Mesenchymal stem cell (in vitro differentiated cells and primary cell): Measurements from ENCODE around the gene BSDC1.

Experiments
- DNase-seq: peaks from one replicate; pipeline ENCODE4 v3.0.0-alpha.2; 2013
- H2AFZ ChIP-seq: one replicate; pipeline ENCODE4 v1.6.1; 2013; ENCODE audit warnings: low read depth, mild to moderate bottlenecking, control low read depth, inconsistent platforms, low read length, moderate library complexity
- H2AK5ac ChIP-seq: 2 replicates; pipeline ENCODE4 v1.6.1; 2013; ENCODE audit warnings: low read length, moderate library complexity, mild to moderate bottlenecking, inconsistent platforms; ENCODE audit not compliant: severe bottlenecking
- H2BK120ac ChIP-seq: one replicate; pipeline ENCODE4 v1.6.1; 2013; ENCODE audit warnings: low read depth, mild to moderate bottlenecking, inconsistent platforms, low read length, moderate library complexity
- H2BK12ac ChIP-seq, 2 experiments: one replicate each; pipeline ENCODE4 v1.6.1; 2013; ENCODE audit warnings: inconsistent platforms in 2 of 2, low read length in 2 of 2, mild to moderate bottlenecking in 2 of 2, moderate library complexity in 2 of 2, control low read depth in 1 of 2
- H2BK15ac ChIP-seq: one replicate; pipeline ENCODE4 v1.6.1; 2013; ENCODE audit warnings: mild to moderate bottlenecking, low read depth, inconsistent platforms; ENCODE audit not compliant: poor library complexity, severe bottlenecking
- H2BK5ac ChIP-seq: 2 replicates; pipeline ENCODE4 v1.6.1; 2013; ENCODE audit warnings: low read depth, mild to moderate bottlenecking, low read length, control low read depth, inconsistent platforms; ENCODE audit not compliant: poor library complexity, severe bottlenecking
- H3K14ac ChIP-seq, 2 experiments: one replicate each; pipeline ENCODE4 v1.6.1; 2013; ENCODE audit warnings: inconsistent platforms in 2 of 2, low read length in 2 of 2, control low read depth in 1 of 2, mild to moderate bottlenecking in 1 of 2, moderate library complexity in 1 of 2
- H3K18ac ChIP-seq, 2 experiments: one replicate each; pipeline ENCODE4 v1.6.1; 2013; ENCODE audit warnings: inconsistent platforms in 2 of 2, low read length in 2 of 2, control low read depth in 1 of 2, low read depth in 1 of 2, mild to moderate bottlenecking in 1 of 2
- H3K23ac ChIP-seq, 2 experiments: one replicate each; pipeline ENCODE4 v1.6.1; 2013; ENCODE audit warnings: inconsistent platforms in 2 of 2, low read length in 2 of 2, mild to moderate bottlenecking in 2 of 2, moderate library complexity in 2 of 2, control low read depth in 1 of 2
- H3K27ac ChIP-seq: 2 replicates; pipeline ENCODE4 v1.5.1; 2013; ENCODE audit warnings: mild to moderate bottlenecking, moderate library complexity, low read length, control low read depth, inconsistent platforms; ENCODE audit not compliant: poor library complexity, severe bottlenecking
- H3K27me3 ChIP-seq, 2 experiments: 2 replicates each; pipeline versions ENCODE4 v1.6.1 to v1.7.0; 2013; ENCODE audit warnings: low read length in 2 of 2, mild to moderate bottlenecking in 2 of 2, moderate library complexity in 2 of 2, control low read depth in 1 of 2, inconsistent platforms in 1 of 2; ENCODE audit not compliant: control insufficient read depth in 1 of 2, insufficient read depth in 1 of 2
- H3K36me3 ChIP-seq, 2 experiments: 2 replicates each; pipeline versions ENCODE4 v1.6.1 to v1.7.0; 2013; ENCODE audit warnings: low read length in 2 of 2, control low read depth in 1 of 2, inconsistent platforms in 1 of 2, low read depth in 1 of 2, mild to moderate bottlenecking in 1 of 2; ENCODE audit not compliant: insufficient read depth in 2 of 2, control insufficient read depth in 1 of 2
- H3K4ac ChIP-seq, 2 experiments: one replicate each; pipeline ENCODE4 v1.6.1; 2013; ENCODE audit warnings: inconsistent platforms in 2 of 2, low read length in 2 of 2, mild to moderate bottlenecking in 2 of 2, moderate library complexity in 2 of 2, control low read depth in 1 of 2, low read depth in 1 of 2
- H3K4me1 ChIP-seq: 2 replicates; pipeline ENCODE4 v1.6.1; 2013; ENCODE audit warnings: low read depth, low read length, control low read depth; ENCODE audit not compliant: control insufficient read depth, insufficient read depth
- H3K4me2 ChIP-seq: 2 replicates; pipeline ENCODE4 v1.6.1; 2013; ENCODE audit warnings: low read length, mild to moderate bottlenecking, inconsistent platforms; ENCODE audit not compliant: poor library complexity, severe bottlenecking
- H3K4me3 ChIP-seq, 2 experiments: 2 replicates each; pipeline versions ENCODE4 v1.5.1 to v1.7.0; 2013; ENCODE audit warnings: low read length in 2 of 2, mild to moderate bottlenecking in 2 of 2, control low read depth in 1 of 2, low read depth in 1 of 2; ENCODE audit not compliant: insufficient read depth in 1 of 2
- H3K79me1 ChIP-seq: replicated peaks from 2 replicates; pipeline ENCODE4 v1.6.1; 2013; ENCODE audit warnings: mild to moderate bottlenecking, control low read depth, low read length, inconsistent platforms; ENCODE audit not compliant: poor library complexity, severe bottlenecking
- H3K9ac ChIP-seq: 2 replicates; pipeline ENCODE4 v1.7.0; 2013; ENCODE audit warnings: mild to moderate bottlenecking, low read length, moderate library complexity
- H3K9me3 ChIP-seq: 2 replicates; pipeline ENCODE4 v1.7.0; 2013; ENCODE audit warnings: mild to moderate bottlenecking, low read length; ENCODE audit not compliant: control insufficient read depth
- H4K8ac ChIP-seq: one replicate; pipeline ENCODE4 v1.6.1; 2013; ENCODE audit warnings: inconsistent platforms, mild to moderate bottlenecking, low read length, moderate library complexity
- H4K91ac ChIP-seq: one replicate; pipeline ENCODE4 v1.6.1; 2013; ENCODE audit warnings: mild to moderate bottlenecking, low read length, inconsistent platforms
- WGBS: methylation state at CpG from one replicate; pipeline ENCODE4 v1.1.7; 2013; ENCODE audit warnings: mixed read lengths; 5-methylcytosine and 5-hydroxymethylcytosine counted together

BSDC1 gene

GRCh38 chr1:32373996-32374592 lies 20.1 kb downstream of the BSDC1 start:
- Histone ChIP-seq H3K4me2 (peak overlapping the region; percentile 12), H2AFZ (no peak overlapping the region), H3K9ac (no peak overlapping the region), H3K23ac (no peak overlapping the region), H3K4me3 (no peak overlapping the region), H3K14ac (no peak overlapping the region), H2BK5ac (no peak overlapping the region), H3K36me3 (peaks cover 65 to 89% of the 10 kb centered on the region in 2 experiments), H2AK5ac (no peak overlapping the region), H3K18ac (no peak overlapping the region), H4K8ac (no peak overlapping the region), H2BK12ac (no peak overlapping the region), H2BK15ac (no peak overlapping the region), H3K9me3 (no peaks in the 10 kb centered on the region), H3K27me3 (no peaks in the 10 kb centered on the region), H3K27ac (no peak overlapping the region), H3K79me1 (peaks cover 19% of the 10 kb centered on the region), H3K4me1 (no peaks in the 10 kb centered on the region), H3K4ac (no peak overlapping the region), H4K91ac (no peak overlapping the region), H2BK120ac (no peak overlapping the region)
- WGBS: 80% methylated on average over 1 of the region's 1 CpG
- DNase-seq: no peak

GRCh38 chr1:32372149-32372756 lies 22.0 kb downstream of the BSDC1 start:
- no peaks in the 10 kb centered on the region for H3K27me3 ChIP-seq
- no peak overlapping the region for H3K18ac ChIP-seq
- no peak overlapping the region for H3K4me3 ChIP-seq
- H3K27ac ChIP-seq: no peak overlapping the region
- H3K9ac ChIP-seq: no peak overlapping the region
- no peaks in the 10 kb centered on the region for H3K9me3 ChIP-seq
- no peak overlapping the region for H4K8ac ChIP-seq
- H4K91ac ChIP-seq: no peak overlapping the region
- no peak overlapping the region for H3K4ac ChIP-seq
- H3K14ac ChIP-seq: no peak overlapping the region
- no peak overlapping the region for H2BK12ac ChIP-seq
- H3K4me1 ChIP-seq: no peaks in the 10 kb centered on the region
- peak; percentile 28 for DNase-seq
- peaks cover 19% of the 10 kb centered on the region for H3K79me1 ChIP-seq
- H3K36me3 ChIP-seq: peaks cover 62 to 89% of the 10 kb centered on the region in 2 experiments
- no peak overlapping the region for H3K23ac ChIP-seq
- H2BK15ac ChIP-seq: no peak overlapping the region
- H3K4me2 ChIP-seq: no peak overlapping the region
- H2BK5ac ChIP-seq: no peak overlapping the region
- no peak overlapping the region for H2AFZ ChIP-seq
- H2BK120ac ChIP-seq: no peak overlapping the region
- WGBS: 96% methylated on average over 5 of the region's 5 CpGs
- no peak overlapping the region for H2AK5ac ChIP-seq

DNA sequence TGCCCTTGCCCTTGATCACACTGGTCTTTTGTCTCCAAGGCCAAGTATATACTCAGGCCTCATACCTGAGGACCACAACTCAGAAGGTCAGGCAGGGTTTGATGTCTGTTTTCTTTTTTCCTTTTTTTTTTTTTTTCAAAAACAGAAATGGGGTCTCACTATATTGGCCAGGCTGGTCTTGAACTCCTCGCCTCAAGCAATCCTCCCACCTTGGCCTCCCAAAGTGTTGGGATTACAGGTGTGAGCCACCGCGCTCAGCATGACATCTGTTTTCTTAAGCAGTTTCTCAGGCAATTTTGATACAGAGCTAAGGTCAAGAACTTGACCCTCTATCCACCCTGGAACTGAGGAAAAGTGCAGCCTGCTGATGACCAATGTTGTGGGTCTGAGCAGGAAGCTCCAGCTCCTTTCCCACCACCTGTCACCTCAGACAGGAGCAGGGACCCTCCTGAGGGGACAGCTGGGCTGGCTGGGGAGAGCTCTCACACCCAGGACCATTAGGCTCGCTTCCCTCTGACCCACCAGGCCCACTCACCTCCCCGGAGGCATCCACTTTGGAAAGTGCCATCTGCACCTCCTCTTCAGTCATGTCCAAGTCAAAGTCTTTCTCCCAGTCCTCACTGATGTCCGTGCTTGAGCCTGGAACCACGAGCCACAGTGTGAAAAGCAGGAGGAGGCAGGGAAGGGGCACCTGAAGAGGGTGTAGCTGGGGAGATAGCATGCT lies 26.2 kb downstream of the BSDC1 start:
- DNase-seq: no peak
- H2AFZ ChIP-seq: no peak overlapping the region
- 100% methylated on average over 7 of the region's 7 CpGs for WGBS

DNA sequence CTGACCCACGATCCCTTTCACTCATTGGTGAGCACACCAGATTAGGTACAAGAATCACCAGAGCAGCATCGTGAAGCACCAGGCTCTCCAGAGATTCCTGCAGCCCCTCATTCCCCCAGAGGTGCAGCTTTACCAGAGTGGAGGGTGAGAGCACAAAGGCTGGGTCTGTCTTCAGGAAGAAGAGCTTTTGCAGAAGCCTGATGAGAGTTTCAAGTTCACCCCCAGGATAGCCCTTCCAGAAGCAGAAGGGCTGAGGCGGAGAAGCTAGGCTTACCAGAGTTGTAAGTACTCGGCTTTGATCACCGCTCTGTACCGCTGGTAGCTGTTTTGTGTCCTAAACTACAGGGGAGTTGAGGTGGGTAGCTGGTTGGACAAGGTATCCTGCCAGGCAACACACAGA lies 28.8 kb downstream of the BSDC1 start:
- Histone ChIP-seq H2BK15ac (no peak overlapping the region), H4K8ac (no peak overlapping the region), H3K27ac (no peak overlapping the region), H3K4ac (no peak overlapping the region), H2BK12ac (no peak overlapping the region), H3K9ac (no peak overlapping the region), H2AK5ac (no peak overlapping the region), H3K4me3 (no peak overlapping the region), H3K36me3 (peaks cover 67 to 70% of the 10 kb centered on the region in 2 experiments), H3K9me3 (no peaks in the 10 kb centered on the region), H4K91ac (no peak overlapping the region), H3K18ac (no peak overlapping the region), H2BK120ac (no peak overlapping the region), H3K27me3 (no peaks in the 10 kb centered on the region), H2AFZ (no peak overlapping the region), H3K4me1 (peaks cover 17% of the 10 kb centered on the region), H2BK5ac (no peak overlapping the region), H3K79me1 (peaks cover 6% of the 10 kb centered on the region), H3K14ac (no peak overlapping the region), H3K23ac (no peak overlapping the region), H3K4me2 (no peak overlapping the region)
- DNase-seq: no peak
- 97% methylated on average over 6 of the region's 6 CpGs for WGBS

More for the DNA sequence above, 26.2 kb downstream of the BSDC1 start:
- H3K79me1 ChIP-seq: peaks cover 10% of the 10 kb centered on the region
- no peak overlapping the region for H3K18ac ChIP-seq
- H3K9ac ChIP-seq: no peak overlapping the region
- H3K9me3 ChIP-seq: no peaks in the 10 kb centered on the region
- no peak overlapping the region for H2BK12ac ChIP-seq
- no peaks in the 10 kb centered on the region for H3K27me3 ChIP-seq
- no peak overlapping the region for H3K4me3 ChIP-seq
- peaks cover 3% of the 10 kb centered on the region for H3K4me1 ChIP-seq
- no peak overlapping the region for H2BK15ac ChIP-seq
- H3K4me2 ChIP-seq: no peak overlapping the region
- no peak overlapping the region for H4K91ac ChIP-seq
- H3K36me3 ChIP-seq: peaks cover 65 to 87% of the 10 kb centered on the region in 2 experiments
- H4K8ac ChIP-seq: no peak overlapping the region
- no peak overlapping the region for H2BK120ac ChIP-seq
- H2AK5ac ChIP-seq: no peak overlapping the region
- H3K4ac ChIP-seq: no peak overlapping the region
- H3K27ac ChIP-seq: no peak overlapping the region
- H3K23ac ChIP-seq: no peak overlapping the region
- no peak overlapping the region for H3K14ac ChIP-seq
- no peak overlapping the region for H2BK5ac ChIP-seq
